ENCODE data around the gene SF3B4. TPM values are rescaled to one million over a fixed set of nuclear protein-coding genes. Genes with fewer than 3 reads are reported as not detected.
"Not testable (repeated sequence)": the region's sequence is repeated elsewhere in the genome, so short reads cannot be mapped to it uniquely, and the experiment has no call there.

The SF3B4 gene
- 21.4 and 35.8 TPM in 2 replicates for total RNA-seq (2014; rRNA removed; shearing (Covaris generic))
- polyA plus RNA-seq (2015; cell fraction: cytosol; rRNA removed) = 89.3 and 103 TPM in 2 replicates
- 123 and 126 TPM in 2 replicates for polyA plus RNA-seq (2015; cell fraction: nucleus; rRNA removed)

DNA sequence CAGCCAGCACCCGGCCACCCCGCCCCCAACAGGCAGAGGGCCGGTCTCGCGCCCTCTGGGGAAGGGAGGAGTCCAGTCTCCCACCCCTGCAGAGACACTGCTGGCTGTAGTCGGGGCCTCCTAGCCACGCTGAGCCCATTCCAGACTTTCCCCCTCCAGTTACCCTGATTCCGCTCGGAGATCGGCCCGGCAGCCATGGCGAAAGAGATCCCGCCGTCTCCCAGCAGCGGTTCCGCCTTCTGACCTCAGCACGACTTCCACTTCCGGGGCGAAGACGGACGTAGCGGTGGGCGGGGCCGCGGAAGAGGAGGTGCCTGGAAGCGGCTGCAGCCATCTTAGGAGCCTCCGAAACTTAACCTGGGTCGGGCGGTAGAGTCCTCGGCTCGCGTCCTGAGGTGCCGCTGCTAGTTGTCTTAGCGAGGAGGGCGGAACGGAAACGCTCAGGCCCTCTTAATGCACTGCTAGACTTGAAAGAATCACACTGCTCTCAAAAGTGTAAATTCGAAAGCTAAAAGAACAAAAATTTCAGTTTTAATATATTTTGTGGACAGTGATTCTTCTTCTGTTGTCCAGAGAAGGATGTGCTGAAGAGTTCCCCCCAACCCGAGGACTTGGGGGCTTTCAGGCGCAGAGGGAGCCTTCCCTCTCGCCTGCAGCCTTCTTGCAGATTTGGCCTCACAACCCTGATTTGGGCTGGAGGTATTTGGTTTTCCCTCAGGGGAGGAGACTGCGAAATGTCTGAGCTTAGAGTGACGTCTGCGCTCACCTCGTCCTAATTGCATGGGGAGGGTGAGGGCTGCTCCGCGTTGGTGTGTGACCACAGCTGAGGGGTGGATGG lies at the start of gene SF3B4:
Gene SF3B4, minus strand, starts transcription at position 241 of the 838 bp plus-strand sequence. Its CDS starts 44 bp downstream, at position 197.
- peak; percentile 90 for DNase-seq (ENCODE audit: low read depth)

DNA sequence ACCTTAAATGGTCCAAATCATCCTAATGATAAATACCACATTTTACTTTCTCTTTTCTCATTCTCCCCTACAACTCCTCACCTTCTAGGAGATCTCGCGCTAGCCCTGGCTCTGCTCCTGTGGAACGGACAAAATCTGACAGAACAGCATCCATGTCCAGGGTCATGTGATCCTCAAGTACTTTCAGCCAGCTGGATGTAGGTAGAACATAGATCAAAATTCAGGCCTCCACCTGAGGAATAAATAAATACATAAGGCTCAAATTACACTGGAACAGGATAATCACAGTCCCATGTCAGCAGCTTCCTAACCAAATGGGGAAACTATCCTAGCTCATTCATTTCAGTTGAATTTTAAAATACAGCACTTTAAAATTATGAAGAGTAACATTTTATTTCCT lies 49.7 kb upstream of the SF3B4 start:
- DNase-seq (ENCODE audit: low read depth) = no peak

- DNase-seq (ENCODE audit: low read depth) = no peak
Measured at GRCh38 chr1:149972547-149972946, 44.9 kb upstream of the SF3B4 start.

DNA sequence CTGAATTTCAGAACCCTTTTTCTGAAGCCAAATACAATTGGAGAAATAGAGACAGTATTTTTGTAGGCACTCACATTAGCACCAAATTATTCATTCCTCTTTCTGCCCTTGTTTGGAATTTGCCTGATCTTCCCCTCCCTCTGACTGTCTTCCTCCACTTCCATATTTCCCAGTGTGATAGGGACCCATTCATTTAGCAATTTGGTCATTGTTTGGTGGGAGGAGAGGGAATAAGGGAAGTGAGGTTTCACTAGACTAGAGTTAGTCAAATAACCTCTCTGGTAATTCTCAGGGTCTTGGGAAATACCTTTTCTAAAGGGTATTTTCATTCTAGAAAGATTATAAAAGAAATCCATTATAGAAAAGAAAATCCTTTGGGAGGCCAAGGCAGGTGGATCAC lies 40.0 kb upstream of the SF3B4 start:
- no peak for DNase-seq (ENCODE audit: low read depth)

- DNase-seq (ENCODE audit: low read depth) = no peak
Measured at GRCh38 chr1:149967041-149967440, 39.4 kb upstream of the SF3B4 start.

DNA sequence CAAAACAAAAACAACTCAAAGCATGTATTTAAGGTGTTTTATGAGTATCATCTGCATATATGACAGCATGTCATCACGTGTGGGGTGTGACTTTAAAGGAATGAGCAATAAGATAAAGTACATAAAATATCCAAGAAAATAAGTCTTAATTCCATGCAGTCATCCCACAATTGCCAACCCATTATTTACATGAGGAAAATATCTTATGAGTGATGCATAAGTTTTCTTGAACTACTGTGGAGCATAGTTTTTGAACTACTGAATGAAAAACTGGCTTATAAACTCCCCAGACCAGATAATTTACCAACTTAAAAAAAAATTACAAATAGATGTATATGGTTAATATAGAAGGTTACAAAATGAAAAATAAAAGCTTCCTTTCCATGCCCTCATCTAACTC lies 38.8 kb upstream of the SF3B4 start:
- DNase-seq (ENCODE audit: low read depth) = no peak

GRCh38 chr1:149965440-149965839 lies 37.8 kb upstream of the SF3B4 start:
- no peak for DNase-seq (ENCODE audit: low read depth)

- DNase-seq (ENCODE audit: low read depth) = no peak
Measured at GRCh38 chr1:149963358-149963757, 35.8 kb upstream of the SF3B4 start.

- no peak for DNase-seq (ENCODE audit: low read depth)
Measured at GRCh38 chr1:149962736-149963135, 35.1 kb upstream of the SF3B4 start.

- DNase-seq (ENCODE audit: low read depth) = peak; percentile 80
Measured at GRCh38 chr1:149962039-149962647, 34.5 kb upstream of the SF3B4 start.

GRCh38 chr1:149957548-149957947 lies 29.9 kb upstream of the SF3B4 start:
- DNase-seq (ENCODE audit: low read depth) = not testable (repeated sequence)

GRCh38 chr1:149949911-149950310 lies 22.3 kb upstream of the SF3B4 start:
- no peak for DNase-seq (ENCODE audit: low read depth)

DNA sequence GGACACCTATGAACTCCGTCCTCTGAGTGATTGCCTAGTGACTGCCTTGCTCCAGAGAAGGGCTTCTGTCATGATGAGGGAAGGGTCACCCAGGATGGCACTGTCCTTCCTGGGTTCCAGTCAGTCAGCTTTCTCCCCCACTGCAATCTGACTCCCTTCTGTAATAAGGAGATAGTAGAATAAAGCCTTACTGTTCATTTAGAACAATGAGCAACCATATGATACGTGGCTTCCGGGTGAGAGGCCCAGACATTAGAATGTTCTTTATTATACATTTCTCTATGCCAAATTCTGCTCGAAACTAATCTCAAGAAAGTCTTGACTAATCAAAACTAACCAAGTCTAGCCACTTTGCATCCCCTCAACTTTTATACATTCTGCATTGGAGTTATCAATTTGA lies 17.6 kb upstream of the SF3B4 start:
- no peak for DNase-seq (ENCODE audit: low read depth)

- no peak for DNase-seq (ENCODE audit: low read depth)
Measured at GRCh38 chr1:149942885-149943284, 15.3 kb upstream of the SF3B4 start.

- DNase-seq (ENCODE audit: low read depth) = no peak
Measured at GRCh38 chr1:149942207-149942606, 14.6 kb upstream of the SF3B4 start.

DNA sequence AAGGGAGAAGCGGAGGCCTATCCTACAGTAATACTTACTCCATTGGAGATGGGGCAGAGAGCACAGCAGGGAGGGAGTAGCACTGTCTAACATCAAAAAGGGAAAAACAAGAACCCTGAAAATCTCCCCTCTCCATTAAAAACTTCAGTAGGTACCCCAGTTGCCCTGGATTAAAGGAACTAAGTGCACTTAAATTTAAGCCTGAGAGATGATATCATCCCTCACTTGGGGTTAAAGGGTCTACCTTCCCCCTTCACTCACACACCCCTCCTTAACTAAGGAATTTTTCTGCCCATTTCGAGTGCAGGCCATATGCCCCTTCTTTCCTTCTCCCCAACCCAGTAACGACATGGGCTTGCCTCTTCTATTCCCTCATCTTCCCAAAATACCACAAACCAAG lies 12.8 kb upstream of the SF3B4 start:
- no peak for DNase-seq (ENCODE audit: low read depth)

DNA sequence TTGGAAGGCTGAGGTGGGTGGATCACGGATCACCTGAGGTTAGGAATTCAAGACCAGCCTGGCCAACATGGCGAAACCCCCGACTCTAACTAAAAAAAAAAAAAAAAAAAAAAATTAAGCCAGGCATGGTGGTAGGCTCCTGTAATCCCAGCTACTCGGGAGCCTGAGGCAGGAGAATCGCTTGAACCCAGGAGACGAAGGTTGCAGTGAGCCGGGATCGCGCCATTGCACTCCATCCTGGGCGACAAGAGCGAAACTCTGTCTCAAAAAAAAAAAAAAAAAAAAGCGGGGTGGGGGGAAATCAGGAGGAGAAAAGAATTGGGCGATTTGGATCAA lies 11.0 kb upstream of the SF3B4 start:
- DNase-seq (ENCODE audit: low read depth) = not testable (repeated sequence)

- DNase-seq (ENCODE audit: low read depth) = no peak
Measured at GRCh38 chr1:149937759-149938158, 10.2 kb upstream of the SF3B4 start.

GRCh38 chr1:149936992-149937705 lies 9.5 kb upstream of the SF3B4 start:
- peak; percentile 83 for DNase-seq (ENCODE audit: low read depth)

DNA sequence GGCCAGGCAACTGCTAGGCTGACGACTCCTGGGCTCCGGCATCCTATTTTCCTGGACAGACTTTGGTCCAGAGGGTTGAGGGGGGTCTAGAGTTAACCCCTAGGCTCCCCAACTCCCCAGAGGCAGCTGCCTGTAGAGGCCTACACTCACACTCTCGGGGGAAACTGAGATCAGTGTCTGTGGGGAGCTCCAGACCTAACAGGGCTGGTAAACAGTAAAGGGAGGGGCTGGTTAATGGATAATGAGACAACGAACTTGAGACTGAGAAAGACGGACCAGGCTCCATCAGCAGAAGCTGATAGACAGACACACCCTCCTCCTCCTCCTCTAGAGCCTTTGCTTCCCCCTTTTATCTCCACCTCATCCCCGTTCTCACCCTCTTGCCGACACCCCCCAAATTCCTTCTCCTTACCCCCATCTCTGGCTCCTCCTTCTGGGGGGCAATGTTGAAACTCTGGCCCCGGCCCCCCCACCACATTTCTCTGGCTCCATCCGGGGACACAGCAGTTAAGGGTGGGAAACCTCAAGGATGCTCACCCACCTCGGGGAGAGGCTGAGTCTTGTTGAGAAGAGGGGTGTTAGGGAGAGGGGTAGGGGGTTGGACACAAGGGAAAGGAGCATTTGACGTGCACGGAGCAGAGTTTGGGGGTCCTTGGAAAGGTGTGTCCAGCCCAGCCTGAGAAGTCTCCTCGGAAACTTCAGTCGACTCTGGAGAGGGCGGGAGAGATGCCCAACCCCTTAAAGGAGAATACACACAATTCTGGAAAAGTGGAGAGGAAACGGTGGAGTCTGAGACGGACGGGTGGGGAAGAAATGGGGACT lies 8.8 kb upstream of the SF3B4 start, which contains the start of gene MTMR11:
Gene MTMR11, minus strand, starts transcription at position 710 of the 822 bp plus-strand sequence. Its CDS starts 232 bp downstream, at position 478.
- peak; percentile 31 for DNase-seq (ENCODE audit: low read depth)

DNA sequence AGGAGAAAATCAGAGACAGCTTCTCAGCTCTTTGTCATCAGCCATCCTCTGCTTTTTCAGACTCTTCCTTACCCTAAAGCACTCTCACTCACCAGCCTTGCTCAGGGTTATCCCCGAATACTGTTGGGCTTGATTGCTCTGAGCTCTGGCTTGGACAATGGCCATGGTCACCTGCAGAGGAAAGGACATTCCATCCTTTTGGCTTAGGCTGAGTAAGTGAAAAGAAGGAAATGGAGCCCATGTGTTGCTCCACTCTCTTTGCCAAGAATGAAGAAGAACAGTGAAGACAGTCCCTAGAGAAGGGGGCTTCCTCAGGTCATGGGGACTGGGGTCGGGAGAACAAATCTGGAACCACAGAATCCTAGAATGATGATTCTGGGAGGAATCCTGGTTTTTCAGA lies 6.8 kb upstream of the SF3B4 start:
- no peak for DNase-seq (ENCODE audit: low read depth)

Measured in HT1080 (cell line).